ENCODE measurements around the gene FHIT. TPM values are rescaled to one million over a fixed set of nuclear protein-coding genes. Genes with fewer than 3 reads are reported as not detected.

Gene FHIT
- total RNA-seq, 4 donors from 2014 or later: 1.6 to 12.9 (median 7.8) TPM

DNA sequence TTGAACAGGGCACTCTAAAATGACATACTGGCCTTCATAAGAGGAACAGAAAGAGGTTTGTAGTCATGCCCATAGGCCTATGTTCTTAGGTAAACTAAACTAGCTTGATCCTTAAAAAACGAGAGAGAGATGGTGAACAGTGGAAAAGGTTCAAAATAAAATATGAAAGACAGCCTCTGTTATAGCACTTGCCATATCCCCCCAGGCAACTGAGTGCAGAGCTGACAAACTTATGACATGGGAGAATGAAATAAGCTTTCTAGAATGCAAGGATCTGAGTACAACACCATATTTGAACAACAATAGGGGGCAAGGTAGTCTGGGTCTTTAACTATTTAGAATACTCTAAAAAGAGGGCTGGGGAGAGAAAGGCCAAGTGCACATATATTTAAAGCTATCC is 1500.9 kb downstream of the FHIT start:
- no peak for DNase-seq (ENCODE audit: low spot score in 2 of 2)
- no peak overlapping the region for H3K4me3 ChIP-seq
- no peak overlapping the region for H3K27ac ChIP-seq
- TF ChIP-seq CTCF (IDR thresholded peaks at IDR 0.05) (no peak), EP300 (IDR thresholded peaks at IDR 0.05) (no peak), POLR2A (IDR thresholded peaks at IDR 0.05) (no peak)
- no peaks in the 10 kb centered on the region for H3K36me3 ChIP-seq
- H3K4me1 ChIP-seq: no peaks in the 10 kb centered on the region
- 48% methylated on average over 1 of the region's 1 CpG for WGBS, 2 donors
- no peaks in the 10 kb centered on the region for H3K9me3 ChIP-seq
- H3K27me3 ChIP-seq: no peaks in the 10 kb centered on the region

DNA sequence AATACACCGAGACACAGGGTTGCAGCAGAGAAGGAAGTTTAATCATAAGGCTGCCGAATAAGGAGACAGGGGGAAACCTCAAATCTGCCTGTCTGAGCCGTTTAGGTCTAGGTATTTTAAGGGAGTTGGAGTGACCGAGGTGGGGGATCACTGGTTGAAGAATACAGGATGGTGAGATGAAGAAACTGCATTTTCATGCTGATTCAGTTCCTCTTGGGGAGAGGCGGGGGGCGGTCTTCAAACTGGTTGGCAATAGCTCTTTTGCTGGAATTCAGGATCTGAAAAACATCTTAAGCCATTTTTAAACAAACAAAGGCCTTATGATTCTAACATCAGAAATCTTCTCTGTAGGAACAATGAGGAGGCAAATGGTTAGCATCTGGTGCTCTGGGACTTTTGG is 1502.0 kb downstream of the FHIT start:
- Histone ChIP-seq H3K27ac (no peak overlapping the region), H3K9me3 (no peaks in the 10 kb centered on the region), H3K4me3 (no peak overlapping the region), H3K27me3 (no peaks in the 10 kb centered on the region), H3K4me1 (no peaks in the 10 kb centered on the region), H3K36me3 (no peaks in the 10 kb centered on the region)
- peak in 1 of 2 donors; percentile 19 for DNase-seq (ENCODE audit: low spot score in 2 of 2)
- TF ChIP-seq EP300 (IDR thresholded peaks at IDR 0.05): no peak
- TF ChIP-seq POLR2A (IDR thresholded peaks at IDR 0.05): no peak
- no peak for TF ChIP-seq CTCF (IDR thresholded peaks at IDR 0.05)
- 51 to 65% methylated on average over 6 of the region's 6 CpGs for WGBS, 2 donors

DNA sequence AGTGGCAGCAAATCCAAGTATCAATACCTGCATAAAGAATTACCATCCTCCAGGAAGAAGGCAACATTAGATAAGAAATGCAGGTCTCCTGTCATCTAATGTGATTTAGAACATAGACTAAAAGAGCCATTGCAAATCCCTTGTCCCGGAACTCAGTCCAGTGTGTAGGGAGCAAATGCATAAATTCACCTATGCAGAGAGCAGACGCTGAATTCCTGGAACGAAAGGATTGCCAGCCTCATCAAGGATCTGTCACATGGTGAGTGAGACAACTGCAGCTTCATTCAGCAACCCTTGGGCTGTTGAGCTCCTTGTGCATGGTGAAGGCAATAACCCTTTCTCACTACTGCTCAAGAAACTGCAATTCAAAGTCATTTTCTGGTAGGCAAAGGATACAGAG is 1504.7 kb downstream of the FHIT start:
- Histone ChIP-seq H3K4me1 (no peaks in the 10 kb centered on the region), H3K9me3 (no peaks in the 10 kb centered on the region), H3K36me3 (no peaks in the 10 kb centered on the region), H3K27me3 (no peaks in the 10 kb centered on the region), H3K4me3 (no peak overlapping the region), H3K27ac (no peak overlapping the region)
- WGBS, 2 donors: 89 to 92% methylated on average over 3 of the region's 3 CpGs
- no peak for DNase-seq (ENCODE audit: low spot score in 2 of 2)
- TF ChIP-seq EP300 (IDR thresholded peaks at IDR 0.05) (no peak), POLR2A (IDR thresholded peaks at IDR 0.05) (no peak), CTCF (IDR thresholded peaks at IDR 0.05) (no peak)

- 60 to 73% methylated on average over 3 of the region's 3 CpGs for WGBS, 2 donors
- H3K27ac ChIP-seq: no peak overlapping the region
- DNase-seq (ENCODE audit: low spot score in 2 of 2): no peak
- H3K9me3 ChIP-seq: no peaks in the 10 kb centered on the region
- no peak overlapping the region for H3K4me3 ChIP-seq
- H3K36me3 ChIP-seq: no peaks in the 10 kb centered on the region
- H3K4me1 ChIP-seq: no peaks in the 10 kb centered on the region
- no peaks in the 10 kb centered on the region for H3K27me3 ChIP-seq
- TF ChIP-seq CTCF (IDR thresholded peaks at IDR 0.05): no peak
- TF ChIP-seq EP300 (IDR thresholded peaks at IDR 0.05): no peak
- TF ChIP-seq POLR2A (IDR thresholded peaks at IDR 0.05): no peak
Observed at GRCh38 chr3:59737241-59737640, 1514.0 kb downstream of the FHIT start.

DNA sequence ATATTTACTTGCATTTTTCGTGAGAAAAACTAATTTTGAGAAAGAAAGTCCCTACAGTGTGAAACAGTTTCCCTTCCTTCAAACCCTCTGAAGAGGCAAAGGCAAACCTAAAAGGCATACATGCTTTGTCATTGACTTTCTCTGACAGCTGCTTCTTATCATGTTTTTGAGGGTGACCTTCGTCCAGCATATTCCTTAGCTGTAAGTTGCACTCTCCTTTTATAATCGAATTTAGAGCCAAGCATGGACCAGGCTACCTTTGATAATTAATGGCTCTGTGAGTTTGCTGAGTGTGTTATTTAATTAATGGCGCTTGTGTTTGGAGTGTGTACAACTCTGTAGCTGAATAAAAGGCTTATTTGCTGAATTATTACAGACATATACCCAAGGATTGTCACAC is 1517.2 kb downstream of the FHIT start:
- no peaks in the 10 kb centered on the region for H3K9me3 ChIP-seq
- H3K4me3 ChIP-seq: no peak overlapping the region
- DNase-seq (ENCODE audit: low spot score in 2 of 2): no peak
- H3K4me1 ChIP-seq: no peaks in the 10 kb centered on the region
- TF ChIP-seq CTCF (IDR thresholded peaks at IDR 0.05) (no peak), EP300 (IDR thresholded peaks at IDR 0.05) (no peak), POLR2A (IDR thresholded peaks at IDR 0.05) (no peak)
- H3K36me3 ChIP-seq: no peaks in the 10 kb centered on the region
- H3K27me3 ChIP-seq: no peaks in the 10 kb centered on the region
- WGBS, 2 donors: 60 to 74% methylated on average over 4 of the region's 4 CpGs
- no peak overlapping the region for H3K27ac ChIP-seq
